Measurements from ENCODE around the gene CNTNAP4. TPM values are rescaled to one million over a fixed set of nuclear protein-coding genes. Genes with fewer than 3 reads are reported as not detected.

CNTNAP4 gene
- total RNA-seq, 2 donors from 2014 or later = 0.05 to 0.57 TPM

GRCh38 chr16:76571755-76572154 lies 294.6 kb downstream of the CNTNAP4 start:
- Histone ChIP-seq H3K9me3 (no peaks in the 10 kb centered on the region), H3K4me3 (no peak overlapping the region), H3K27me3 (replicated peaks; ENCODE audit: insufficient read depth) (no peaks in the 10 kb centered on the region), H3K4me1 (replicated peaks) (no peaks in the 10 kb centered on the region), H3K27ac (no peak overlapping the region), H3K36me3 (no peaks in the 10 kb centered on the region)
- 75% methylated on average over 3 of the region's 3 CpGs for WGBS
- intact Hi-C loops (cut with DNase I) = no loop called here
- DNase-seq (ENCODE audit: low spot score) = no peak
- TF ChIP-seq POLR2A (IDR thresholded peaks at IDR 0.05) (no peak), CTCF (IDR thresholded peaks at IDR 0.05) (no peak), POLR2AphosphoS5 (IDR thresholded peaks at IDR 0.05) (no peak)

GRCh38 chr16:76573281-76573680 lies 296.1 kb downstream of the CNTNAP4 start:
- Histone ChIP-seq H3K36me3 (no peaks in the 10 kb centered on the region), H3K27me3 (replicated peaks; ENCODE audit: insufficient read depth) (no peaks in the 10 kb centered on the region), H3K4me3 (no peak overlapping the region), H3K9me3 (no peaks in the 10 kb centered on the region), H3K27ac (no peak overlapping the region), H3K4me1 (replicated peaks) (no peaks in the 10 kb centered on the region)
- WGBS = 77% methylated on average over 2 of the region's 2 CpGs
- intact Hi-C loops (cut with DNase I) = no loop called here
- no peak for TF ChIP-seq CTCF (IDR thresholded peaks at IDR 0.05)
- TF ChIP-seq POLR2AphosphoS5 (IDR thresholded peaks at IDR 0.05) = no peak
- no peak for TF ChIP-seq POLR2A (IDR thresholded peaks at IDR 0.05)
- no peak for DNase-seq (ENCODE audit: low spot score)

GRCh38 chr16:76574651-76575050 lies 297.4 kb downstream of the CNTNAP4 start:
- WGBS = 64% methylated on average over 2 of the region's 2 CpGs
- Histone ChIP-seq H3K27me3 (replicated peaks; ENCODE audit: insufficient read depth) (no peaks in the 10 kb centered on the region), H3K4me3 (no peak overlapping the region), H3K27ac (no peak overlapping the region), H3K9me3 (no peaks in the 10 kb centered on the region), H3K36me3 (no peaks in the 10 kb centered on the region), H3K4me1 (replicated peaks) (no peaks in the 10 kb centered on the region)
- intact Hi-C loops (cut with DNase I) = no loop called here
- TF ChIP-seq POLR2AphosphoS5 (IDR thresholded peaks at IDR 0.05) (no peak), POLR2A (IDR thresholded peaks at IDR 0.05) (no peak), CTCF (IDR thresholded peaks at IDR 0.05) (no peak)
- no peak for DNase-seq (ENCODE audit: low spot score)

GRCh38 chr16:76576526-76576925 lies 299.3 kb downstream of the CNTNAP4 start:
- no peak overlapping the region for H3K4me3 ChIP-seq
- no peaks in the 10 kb centered on the region for H3K27me3 ChIP-seq (replicated peaks; ENCODE audit: insufficient read depth)
- H3K36me3 ChIP-seq = no peaks in the 10 kb centered on the region
- 51% methylated on average over 5 of the region's 5 CpGs for WGBS
- H3K27ac ChIP-seq = no peak overlapping the region
- no peaks in the 10 kb centered on the region for H3K4me1 ChIP-seq (replicated peaks)
- no peaks in the 10 kb centered on the region for H3K9me3 ChIP-seq
- DNase-seq (ENCODE audit: low spot score) = no peak
- intact Hi-C loops (cut with DNase I) = no loop called here
- no peak for TF ChIP-seq CTCF (IDR thresholded peaks at IDR 0.05)
- no peak for TF ChIP-seq POLR2A (IDR thresholded peaks at IDR 0.05)
- TF ChIP-seq POLR2AphosphoS5 (IDR thresholded peaks at IDR 0.05) = no peak

- Histone ChIP-seq H3K9me3 (no peaks in the 10 kb centered on the region), H3K4me3 (no peak overlapping the region), H3K27ac (no peak overlapping the region), H3K36me3 (no peaks in the 10 kb centered on the region), H3K4me1 (replicated peaks) (no peaks in the 10 kb centered on the region), H3K27me3 (replicated peaks; ENCODE audit: insufficient read depth) (no peaks in the 10 kb centered on the region)
- DNase-seq (ENCODE audit: low spot score) = no peak
- intact Hi-C loops (cut with DNase I) = no loop called here
- WGBS = 68% methylated on average over 4 of the region's 4 CpGs
- TF ChIP-seq POLR2AphosphoS5 (IDR thresholded peaks at IDR 0.05) (no peak), CTCF (IDR thresholded peaks at IDR 0.05) (no peak), POLR2A (IDR thresholded peaks at IDR 0.05) (no peak)
Measured at GRCh38 chr16:76577003-76577402, 299.8 kb downstream of the CNTNAP4 start.

Measured in prostate gland (tissue), 2 donors.